ENCODE measurements around the gene KANSL2. TPM values are rescaled to one million over a fixed set of nuclear protein-coding genes. Genes with fewer than 3 reads are reported as not detected.
"Not testable (repeated sequence)": the region's sequence is repeated elsewhere in the genome, so short reads cannot be mapped to it uniquely, and the experiment has no call there.

The KANSL2 gene
- total RNA-seq, 1 experiment from 2014 or later, result 48.1 TPM

DNA sequence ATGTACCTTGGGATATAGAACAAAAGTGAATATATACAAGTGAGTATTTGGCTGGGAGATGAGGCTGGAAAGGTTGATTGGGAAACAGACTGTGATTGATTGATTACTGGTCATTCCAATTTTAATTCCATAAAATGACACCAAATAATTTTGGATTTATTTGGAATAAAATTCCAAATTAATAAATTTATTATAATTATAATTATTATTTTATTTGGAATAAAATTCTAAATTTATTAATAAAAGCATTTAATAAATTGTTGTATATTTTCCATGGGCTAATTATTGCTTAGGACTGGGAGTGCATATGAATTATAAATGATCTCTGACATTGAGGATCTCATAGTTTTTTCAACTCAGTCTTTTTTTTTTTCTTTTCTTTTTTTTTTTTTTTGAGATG is 51.7 kb downstream of the KANSL2 start:
- CTCF ChIA-PET, result no interaction called here

GRCh38 chr12:48629541-48629940 is 52.5 kb downstream of the KANSL2 start:
- POLR2A ChIA-PET, result no interaction called here
- DNase-seq (ENCODE audit: low spot score), result no peak
- H3K4me1 Mint-ChIP-seq, result peaks cover 4% of the 10 kb centered on the region; the same call in 1 of the 2 replicates
- H3K36me3 Mint-ChIP-seq, result no peaks in the 10 kb centered on the region
- H3K9me3 Mint-ChIP-seq, result no peaks in the 10 kb centered on the region
- no peak for ATAC-seq
- TF ChIP-seq ZNF671 (CRISPR knock-in tag; IDR thresholded peaks at IDR 0.05) (no peak), TEAD1 (CRISPR knock-in tag; IDR thresholded peaks at IDR 0.05) (no peak), CREB1 (CRISPR knock-in tag; IDR thresholded peaks at IDR 0.05) (no peak), PRRX2 (CRISPR knock-in tag; IDR thresholded peaks at IDR 0.05) (no peak), RORB (CRISPR knock-in tag; IDR thresholded peaks at IDR 0.05) (no peak)
- TF ChIP-seq, protein P1, sequence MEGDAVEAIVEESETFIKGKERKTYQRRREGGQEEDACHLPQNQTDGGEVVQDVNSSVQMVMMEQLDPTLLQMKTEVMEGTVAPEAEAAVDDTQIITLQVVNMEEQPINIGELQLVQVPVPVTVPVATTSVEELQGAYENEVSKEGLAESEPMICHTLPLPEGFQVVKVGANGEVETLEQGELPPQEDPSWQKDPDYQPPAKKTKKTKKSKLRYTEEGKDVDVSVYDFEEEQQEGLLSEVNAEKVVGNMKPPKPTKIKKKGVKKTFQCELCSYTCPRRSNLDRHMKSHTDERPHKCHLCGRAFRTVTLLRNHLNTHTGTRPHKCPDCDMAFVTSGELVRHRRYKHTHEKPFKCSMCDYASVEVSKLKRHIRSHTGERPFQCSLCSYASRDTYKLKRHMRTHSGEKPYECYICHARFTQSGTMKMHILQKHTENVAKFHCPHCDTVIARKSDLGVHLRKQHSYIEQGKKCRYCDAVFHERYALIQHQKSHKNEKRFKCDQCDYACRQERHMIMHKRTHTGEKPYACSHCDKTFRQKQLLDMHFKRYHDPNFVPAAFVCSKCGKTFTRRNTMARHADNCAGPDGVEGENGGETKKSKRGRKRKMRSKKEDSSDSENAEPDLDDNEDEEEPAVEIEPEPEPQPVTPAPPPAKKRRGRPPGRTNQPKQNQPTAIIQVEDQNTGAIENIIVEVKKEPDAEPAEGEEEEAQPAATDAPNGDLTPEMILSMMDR (IDR thresholded peaks at IDR 0.05), result no peak
- no peak overlapping the region for H3K4me3 Mint-ChIP-seq
- no peaks in the 10 kb centered on the region; the same call in none of the 2 replicates for H3K27me3 Mint-ChIP-seq (ENCODE audit: low read depth)
- CTCF ChIA-PET, result interaction anchor here (0.8 kb wide), 1 partner anchor 11 kb away, joined by 4 read pairs; no protein-coding TSS in a partner anchor
- H3K27ac Mint-ChIP-seq, result no peak overlapping the region

More for the DNA sequence above, 51.7 kb downstream of the KANSL2 start:
- peak; percentile 98 for TF ChIP-seq HMGA2 (CRISPR knock-in tag; IDR thresholded peaks at IDR 0.05)
- TF ChIP-seq USF1 (CRISPR knock-in tag; IDR thresholded peaks at IDR 0.05), result no peak
- Mint-ChIP-seq H3K4me1 (peaks cover 4% of the 10 kb centered on the region; the same call in 1 of the 2 replicates), H3K27ac (no peak overlapping the region), H3K36me3 (no peaks in the 10 kb centered on the region), H3K4me3 (no peak overlapping the region), H3K9me3 (no peaks in the 10 kb centered on the region), H3K27me3 (ENCODE audit: low read depth) (no peaks in the 10 kb centered on the region; the same call in none of the 2 replicates)
- ATAC-seq (no peak), DNase-seq (ENCODE audit: low spot score) (no peak)
- POLR2A ChIA-PET, result no interaction called here

DNA sequence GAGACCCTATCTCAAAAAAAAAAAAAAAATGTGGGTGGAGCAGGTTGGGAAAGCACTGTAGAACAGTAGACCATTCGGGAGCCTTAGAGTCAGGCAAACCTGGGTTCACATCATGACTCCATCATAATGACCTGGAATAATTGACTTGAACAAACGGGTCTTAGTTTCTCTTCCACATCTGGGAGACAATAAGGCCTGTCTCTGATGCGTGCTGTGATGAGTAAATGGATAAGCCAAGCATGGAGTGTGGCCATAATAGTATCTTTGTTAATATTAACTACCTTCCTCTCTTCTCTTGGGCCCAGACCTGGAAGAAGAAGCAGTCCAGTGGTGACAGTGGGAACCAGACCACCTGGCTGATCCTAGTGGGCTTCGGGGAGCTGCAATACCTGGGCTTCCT is 54.5 kb downstream of the KANSL2 start:
- DNase-seq (ENCODE audit: low spot score) (no peak), ATAC-seq (no peak)
- Mint-ChIP-seq H3K27me3 (ENCODE audit: low read depth) (no peaks in the 10 kb centered on the region; the same call in none of the 2 replicates), H3K4me1 (peaks cover 4% of the 10 kb centered on the region; the same call in 1 of the 2 replicates), H3K36me3 (0 out of 2 replicates have a peak, but pooled peaks cover 2% of the 10 kb centered on the region), H3K9me3 (peaks cover 12% of the 10 kb centered on the region), H3K27ac (no peak overlapping the region; the same call in 1 of the 2 replicates), H3K4me3 (no peak overlapping the region)
- TF ChIP-seq NR3C1 (CRISPR knock-in tag; conservative IDR thresholded peaks at IDR 0.05; ENCODE audit: low read depth) (no peak), USF1 (CRISPR knock-in tag; IDR thresholded peaks at IDR 0.05) (no peak), RORB (CRISPR knock-in tag; IDR thresholded peaks at IDR 0.05) (no peak), ZBTB21 (CRISPR knock-in tag; IDR thresholded peaks at IDR 0.05; ENCODE audit: borderline replicate concordance) (no peak), SP1 (CRISPR knock-in tag; conservative IDR thresholded peaks at IDR 0.05) (no peak)
- ChIA-PET POLR2A (no interaction called here), CTCF (interaction anchor here (1.8 kb wide), 1 partner anchor 9 kb away, joined by 6 read pairs; no protein-coding TSS in a partner anchor)

DNA sequence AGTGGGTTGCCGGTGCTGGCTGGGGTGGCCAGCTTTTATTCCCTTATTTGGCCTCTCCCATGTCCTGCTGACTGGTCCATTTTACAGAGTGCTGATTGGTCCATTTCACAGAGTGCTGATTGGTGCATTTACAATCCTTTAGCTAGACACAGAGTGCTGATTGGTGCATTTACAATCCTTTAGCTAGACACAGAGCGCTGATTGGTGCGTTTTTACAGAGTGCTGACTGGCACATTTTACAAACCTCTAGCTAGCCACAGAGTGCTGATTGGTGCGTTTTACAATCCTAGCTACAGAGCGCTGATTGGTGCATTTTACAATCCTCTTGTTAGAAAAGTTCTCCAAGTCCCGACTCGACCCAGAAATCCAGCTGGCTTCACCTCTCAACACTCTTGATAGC is 59.0 kb downstream of the KANSL2 start:
- H3K4me1 Mint-ChIP-seq; ATAC-seq; DNase-seq (ENCODE audit: low spot score); H3K27ac Mint-ChIP-seq; H3K36me3 Mint-ChIP-seq; POLR2A ChIA-PET; H3K4me3 Mint-ChIP-seq; CTCF ChIA-PET; H3K27me3 Mint-ChIP-seq (ENCODE audit: low read depth): not testable (repeated sequence)
- H3K9me3 Mint-ChIP-seq, result peaks cover 16% of the 10 kb centered on the region
- TF ChIP-seq NFYB (CRISPR knock-in tag; conservative IDR thresholded peaks at IDR 0.05; ENCODE audit: low read depth), result peak; percentile 29; the same call in 1 of the 2 replicates

- POLR2A ChIA-PET, result interaction anchor here (1.0 kb wide), 1 partner anchor 332 kb away, joined by 3 read pairs; no protein-coding TSS in a partner anchor
- H3K4me1 Mint-ChIP-seq, result no peaks in the 10 kb centered on the region; the same call in 1 of the 2 replicates
- ATAC-seq (peak; percentile 94), DNase-seq (ENCODE audit: low spot score) (peak; percentile 81)
- no peak overlapping the region for H3K4me3 Mint-ChIP-seq
- peaks cover 10% of the 10 kb centered on the region for H3K27me3 Mint-ChIP-seq (ENCODE audit: low read depth)
- H3K9me3 Mint-ChIP-seq, result peaks cover 29% of the 10 kb centered on the region
- H3K27ac Mint-ChIP-seq, result no peak overlapping the region
- H3K36me3 Mint-ChIP-seq, result peaks cover 13% of the 10 kb centered on the region
- CTCF ChIA-PET, result interaction anchor here (0.5 to 3.5 kb wide), 60 partner anchors 9 to 676 kb away, joined by 3 to 29 read pairs (median 4); partner anchors contain the start of genes ASB8, CCDC184 and TMEM106C
- TF ChIP-seq, protein P2, sequence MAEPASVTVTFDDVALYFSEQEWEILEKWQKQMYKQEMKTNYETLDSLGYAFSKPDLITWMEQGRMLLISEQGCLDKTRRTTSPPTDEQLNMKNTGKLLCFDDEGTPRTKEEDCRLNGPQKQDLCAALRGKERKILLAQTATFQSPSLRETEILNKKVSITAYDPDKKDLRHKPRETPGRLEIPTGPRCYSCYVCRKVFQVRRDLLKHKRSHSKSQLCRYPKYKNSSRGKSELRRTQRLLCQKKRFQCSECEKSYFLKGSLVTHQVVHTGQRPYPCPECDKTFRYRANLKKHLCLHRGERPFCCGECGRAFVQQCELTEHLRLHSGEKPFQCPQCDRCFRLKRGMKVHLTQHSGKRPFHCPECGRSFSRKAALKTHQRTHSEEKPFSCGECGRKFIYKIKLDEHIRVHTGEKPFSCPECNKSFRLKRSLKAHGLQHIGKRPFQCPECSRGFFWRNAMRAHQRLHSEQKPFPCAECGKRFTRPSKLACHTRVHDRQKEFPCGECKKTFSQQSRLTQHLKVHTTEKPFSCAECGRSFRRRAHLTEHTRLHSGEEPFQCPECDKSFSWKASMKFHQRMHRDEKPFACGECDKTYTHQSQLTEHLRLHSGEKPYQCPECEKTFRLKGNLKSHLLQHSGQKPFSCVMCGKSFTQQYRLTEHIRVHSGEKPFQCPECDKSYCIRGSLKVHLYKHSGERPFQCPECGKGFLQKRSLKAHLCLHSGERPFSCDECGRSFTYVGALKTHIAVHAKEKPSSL (CRISPR knock-in tag; conservative IDR thresholded peaks at IDR 0.05), result no peak
- TF ChIP-seq, protein P1 (IDR thresholded peaks at IDR 0.05), result peak; percentile 96
- TF ChIP-seq, protein P3, sequence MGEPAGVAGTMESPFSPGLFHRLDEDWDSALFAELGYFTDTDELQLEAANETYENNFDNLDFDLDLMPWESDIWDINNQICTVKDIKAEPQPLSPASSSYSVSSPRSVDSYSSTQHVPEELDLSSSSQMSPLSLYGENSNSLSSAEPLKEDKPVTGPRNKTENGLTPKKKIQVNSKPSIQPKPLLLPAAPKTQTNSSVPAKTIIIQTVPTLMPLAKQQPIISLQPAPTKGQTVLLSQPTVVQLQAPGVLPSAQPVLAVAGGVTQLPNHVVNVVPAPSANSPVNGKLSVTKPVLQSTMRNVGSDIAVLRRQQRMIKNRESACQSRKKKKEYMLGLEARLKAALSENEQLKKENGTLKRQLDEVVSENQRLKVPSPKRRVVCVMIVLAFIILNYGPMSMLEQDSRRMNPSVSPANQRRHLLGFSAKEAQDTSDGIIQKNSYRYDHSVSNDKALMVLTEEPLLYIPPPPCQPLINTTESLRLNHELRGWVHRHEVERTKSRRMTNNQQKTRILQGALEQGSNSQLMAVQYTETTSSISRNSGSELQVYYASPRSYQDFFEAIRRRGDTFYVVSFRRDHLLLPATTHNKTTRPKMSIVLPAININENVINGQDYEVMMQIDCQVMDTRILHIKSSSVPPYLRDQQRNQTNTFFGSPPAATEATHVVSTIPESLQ (CRISPR knock-in tag; IDR thresholded peaks at IDR 0.05), result no peak
- TF ChIP-seq NFE2L1 (CRISPR knock-in tag; IDR thresholded peaks at IDR 0.05) (no peak), SP1 (CRISPR knock-in tag; conservative IDR thresholded peaks at IDR 0.05) (no peak), RELA (CRISPR knock-in tag; IDR thresholded peaks at IDR 0.05; ENCODE audit: borderline replicate concordance) (no peak)
Measured at GRCh38 chr12:48618541-48618940, 63.5 kb downstream of the KANSL2 start.

Measured in WTC11 (cell line).